Ecto neural progenitor cell (in vitro differentiated cells): ENCODE results near the gene ASAP2.

Source experiments
- DNase-seq: peaks from one replicate; pipeline ENCODE4 v3.0.0-alpha.2; 2018; ENCODE audit warnings: low spot score

ASAP2 gene

GRCh38 chr2:9297156-9297555, 90.5 kb downstream of the ASAP2 start:
- DNase-seq: no peak

DNA sequence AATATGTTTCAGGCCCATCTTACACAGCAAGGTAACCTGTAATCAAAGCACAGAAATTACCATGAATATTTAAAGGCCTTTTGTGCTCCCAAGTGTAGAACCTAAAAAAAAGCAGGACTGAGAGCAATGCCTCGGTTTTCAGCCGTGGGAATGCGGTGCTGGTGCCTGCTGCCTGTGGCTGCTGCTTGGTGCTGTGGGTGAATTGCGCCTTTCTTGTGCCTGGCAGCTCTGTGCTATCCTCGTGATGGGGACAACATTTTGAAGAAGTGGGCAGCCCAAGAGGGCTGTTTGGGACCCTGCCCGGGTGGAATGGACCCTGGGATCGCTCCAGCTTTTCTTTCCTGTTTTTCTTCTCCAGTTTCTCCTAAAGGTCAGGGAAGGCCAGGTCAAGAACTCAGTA, 91.2 kb downstream of the ASAP2 start:
- DNase-seq: no peak

GRCh38 chr2:9298583-9298982, 92.0 kb downstream of the ASAP2 start:
- DNase-seq: no peak

DNA sequence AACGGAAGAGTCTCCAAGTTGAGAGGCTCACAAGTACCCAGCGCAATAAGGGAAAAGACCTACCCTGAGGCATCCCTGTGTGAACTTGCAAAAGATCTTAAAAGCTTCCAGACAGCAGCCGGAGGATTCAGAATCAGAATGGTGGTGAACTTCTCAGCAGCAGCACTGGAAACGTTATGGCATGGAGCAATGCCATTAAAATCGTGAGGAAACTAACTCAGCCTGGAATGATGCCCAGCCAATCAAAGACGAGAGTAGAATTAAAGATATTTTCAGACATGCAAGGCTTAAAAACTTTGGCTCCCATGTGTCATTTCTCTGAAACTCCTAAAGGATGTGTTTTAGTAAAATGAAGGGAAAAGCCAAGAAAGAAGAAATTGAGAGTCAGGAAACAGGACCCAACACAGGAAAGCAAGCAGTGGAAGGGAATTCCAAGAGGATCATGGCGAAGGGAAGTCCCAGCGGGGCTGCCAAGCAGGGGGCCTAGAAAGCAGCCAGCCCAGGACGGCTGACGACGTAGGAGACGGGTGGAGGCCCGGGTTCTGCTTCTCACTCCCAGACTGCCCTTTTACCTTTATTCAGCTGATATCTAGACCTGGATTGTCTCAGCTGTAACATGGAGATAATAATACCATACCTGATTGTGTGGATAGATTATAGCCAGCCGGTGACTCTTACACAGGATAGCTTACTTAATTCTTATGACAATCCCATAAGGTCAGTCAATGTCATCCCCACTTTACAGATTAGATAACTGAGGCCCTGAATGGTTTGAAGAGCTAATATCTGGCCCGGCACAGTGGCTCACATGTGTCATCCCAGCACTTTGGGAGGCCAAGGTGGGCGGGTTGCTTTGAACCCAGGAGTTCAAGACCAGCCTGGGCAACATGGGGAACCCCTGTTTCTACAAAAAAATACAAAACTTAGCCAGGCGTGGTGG, 92.8 kb downstream of the ASAP2 start:
- no peak for DNase-seq

DNA sequence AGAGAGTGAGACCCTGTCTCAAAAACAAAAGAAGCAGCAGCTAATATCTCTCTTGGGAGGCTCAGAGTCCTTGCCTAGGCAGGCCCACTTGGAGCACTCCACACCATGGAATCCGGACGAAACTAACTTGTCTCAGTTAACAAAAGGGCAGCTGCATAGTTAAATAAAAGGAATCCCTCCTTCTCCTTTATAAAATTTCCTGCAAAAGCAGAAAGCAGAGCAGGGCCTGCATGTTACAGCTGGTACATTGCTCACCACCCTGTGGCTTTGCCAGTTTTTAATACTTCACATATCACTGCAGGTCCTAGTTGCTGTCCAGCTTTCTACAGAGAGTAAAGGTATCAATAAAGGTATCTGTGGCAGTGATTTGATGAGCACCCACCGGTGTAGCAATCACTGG, 93.6 kb downstream of the ASAP2 start:
- DNase-seq: no peak

DNA sequence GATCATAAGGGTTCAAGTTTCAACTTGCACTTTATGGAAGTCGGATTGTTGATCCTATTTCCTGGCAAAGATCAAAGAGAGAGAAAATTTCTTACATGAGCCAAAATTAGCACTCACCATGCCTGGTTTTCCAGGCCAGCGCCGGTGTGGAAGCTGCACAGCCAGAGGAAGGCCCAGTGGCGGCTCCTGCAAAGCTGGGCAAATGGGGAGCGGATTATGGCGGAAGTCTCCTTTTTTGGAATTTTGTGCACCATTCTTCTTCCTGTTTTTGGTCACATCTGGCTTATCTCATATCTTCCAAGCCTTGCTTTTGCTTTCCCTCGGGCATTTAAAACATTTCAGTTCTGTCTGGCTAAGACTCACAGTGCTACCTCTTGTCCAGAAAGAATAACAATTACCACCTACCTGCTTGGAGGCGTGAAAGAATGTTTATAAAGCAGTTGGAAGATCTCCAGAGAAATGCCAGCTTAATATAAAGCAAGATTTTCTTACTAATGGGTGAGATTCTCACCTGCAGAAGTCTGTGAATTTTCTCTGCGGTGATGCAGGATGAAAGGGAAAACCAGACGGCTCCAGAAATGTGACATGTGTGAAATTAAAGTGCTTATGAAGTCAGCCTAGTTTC, 94.3 kb downstream of the ASAP2 start:
- DNase-seq: no peak

DNA sequence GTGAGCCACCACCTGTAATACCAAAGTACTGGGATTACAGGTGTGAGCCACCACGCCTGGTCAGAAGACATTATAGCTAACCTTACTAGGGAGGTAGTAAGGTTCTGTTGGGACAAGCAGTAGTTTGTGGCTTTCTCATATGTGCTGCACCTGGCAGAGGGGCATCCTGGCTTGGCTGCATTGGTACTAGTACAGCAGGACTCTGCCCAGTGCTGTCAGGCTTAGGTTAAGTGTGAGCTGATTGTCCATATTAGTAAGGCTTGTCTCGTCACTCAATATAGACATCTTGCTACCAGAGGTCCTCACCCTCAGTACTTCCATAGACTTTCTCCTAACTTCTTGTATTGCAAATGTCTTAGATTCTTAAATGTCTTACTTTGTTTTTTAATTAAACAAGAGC, 96.1 kb downstream of the ASAP2 start:
- DNase-seq: no peak

GRCh38 chr2:9303528-9304225, 97.1 kb downstream of the ASAP2 start:
- DNase-seq: no peak

DNA sequence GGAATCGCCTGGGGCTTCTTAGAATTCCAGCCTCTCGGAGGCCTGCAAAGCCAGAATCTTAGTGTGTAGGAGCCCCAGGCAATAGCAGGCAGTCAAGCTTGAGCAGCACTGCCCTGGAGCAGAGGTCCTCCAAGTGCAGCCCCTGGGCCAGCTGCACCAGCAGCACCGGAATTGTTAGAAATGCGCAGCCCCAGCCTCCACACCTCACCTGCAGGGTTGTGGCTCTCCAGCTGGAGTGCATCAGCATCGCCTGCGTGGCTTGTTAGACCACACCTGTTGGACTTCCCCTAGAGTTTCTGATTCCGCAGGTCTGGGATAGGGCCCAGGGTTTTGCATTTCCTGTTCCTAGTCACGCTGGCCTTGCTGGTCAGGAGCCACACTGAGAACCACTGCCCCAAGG, 100.3 kb downstream of the ASAP2 start:
- no peak for DNase-seq

DNA sequence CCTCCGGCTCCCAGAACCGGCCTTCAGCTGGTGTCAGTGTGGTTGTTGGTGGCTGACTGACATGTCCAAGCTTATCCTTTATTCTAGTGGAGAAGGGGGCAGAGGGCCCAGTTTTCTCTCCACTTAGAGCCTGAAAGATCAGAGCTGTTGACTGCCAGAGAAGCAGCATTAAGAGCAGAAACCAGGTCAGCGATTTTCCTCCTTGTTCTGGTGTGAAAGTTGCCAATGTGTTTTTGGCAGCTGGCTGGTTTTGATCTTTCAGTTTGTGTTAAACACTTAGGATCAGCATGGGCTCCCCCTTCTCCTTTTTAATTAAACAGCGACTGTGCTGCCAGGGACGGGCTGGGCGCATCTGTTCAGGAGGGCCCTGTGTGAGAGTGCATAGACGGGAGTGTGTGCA, 100.9 kb downstream of the ASAP2 start:
- no peak for DNase-seq

- DNase-seq: no peak
These were observed 101.8 kb downstream of the ASAP2 start for GRCh38 chr2:9308186-9308955.

GRCh38 chr2:9309147-9309546, 102.5 kb downstream of the ASAP2 start:
- DNase-seq: no peak

DNA sequence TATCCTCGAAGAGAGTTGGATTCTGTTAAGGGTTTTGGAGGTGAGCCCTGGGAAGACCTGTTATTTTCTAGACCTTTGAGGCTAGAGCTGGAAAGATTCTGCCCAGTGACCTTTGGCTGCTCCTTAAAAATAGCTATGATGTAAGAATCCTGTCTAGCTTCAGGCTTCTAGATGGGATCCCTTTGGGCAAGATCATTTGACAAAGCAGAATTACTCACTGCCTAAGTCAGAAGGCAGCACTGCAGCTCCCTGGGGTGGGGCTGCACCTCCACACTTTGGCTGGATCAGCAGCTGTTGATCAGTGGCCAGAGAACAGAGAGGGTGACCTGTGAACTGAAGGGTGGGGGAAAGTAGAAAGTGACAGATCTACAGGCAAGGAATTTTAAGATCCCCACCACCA, 103.8 kb downstream of the ASAP2 start:
- no peak for DNase-seq

DNA sequence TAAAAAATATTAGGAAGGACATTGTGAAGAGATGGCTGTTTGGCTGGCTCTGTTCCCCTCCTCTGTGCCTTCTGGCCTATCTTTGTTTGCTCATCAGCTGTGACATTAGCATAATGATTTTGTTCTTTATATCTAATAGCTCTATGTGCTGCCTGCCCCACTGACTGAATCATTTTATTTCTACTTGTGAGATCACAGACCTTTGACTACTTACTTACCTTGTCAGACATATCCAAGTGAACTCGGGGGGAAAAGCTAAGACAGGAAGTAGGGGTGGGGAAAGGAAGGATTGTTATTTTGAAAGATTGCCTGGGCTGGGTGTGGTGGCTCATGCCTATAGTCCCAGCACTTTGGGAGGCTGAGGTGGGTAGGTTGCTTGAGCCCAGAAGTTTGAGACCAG, 104.2 kb downstream of the ASAP2 start:
- DNase-seq: no peak

- no peak for DNase-seq
These were observed 104.9 kb downstream of the ASAP2 start for GRCh38 chr2:9311488-9311887.

DNA sequence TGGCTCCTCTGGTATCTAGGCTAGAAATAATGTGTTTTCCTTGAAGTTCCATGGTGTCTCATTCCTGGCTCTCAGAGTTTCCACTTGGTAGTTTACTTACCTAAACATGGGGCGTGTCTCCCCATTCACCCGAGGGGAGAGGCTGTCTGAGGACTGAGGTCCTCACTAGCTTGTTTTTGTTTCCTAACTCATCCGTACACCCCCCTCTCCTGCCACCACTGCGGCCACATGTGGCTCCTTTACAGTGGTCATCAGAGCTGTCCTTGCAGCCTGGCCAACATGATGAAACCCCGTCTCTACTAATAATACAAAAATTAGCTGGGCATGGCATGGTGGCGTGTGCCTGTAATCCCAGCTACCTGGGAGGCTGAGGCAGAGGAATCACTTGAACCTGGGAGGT, 106.0 kb downstream of the ASAP2 start:
- no peak for DNase-seq

DNA sequence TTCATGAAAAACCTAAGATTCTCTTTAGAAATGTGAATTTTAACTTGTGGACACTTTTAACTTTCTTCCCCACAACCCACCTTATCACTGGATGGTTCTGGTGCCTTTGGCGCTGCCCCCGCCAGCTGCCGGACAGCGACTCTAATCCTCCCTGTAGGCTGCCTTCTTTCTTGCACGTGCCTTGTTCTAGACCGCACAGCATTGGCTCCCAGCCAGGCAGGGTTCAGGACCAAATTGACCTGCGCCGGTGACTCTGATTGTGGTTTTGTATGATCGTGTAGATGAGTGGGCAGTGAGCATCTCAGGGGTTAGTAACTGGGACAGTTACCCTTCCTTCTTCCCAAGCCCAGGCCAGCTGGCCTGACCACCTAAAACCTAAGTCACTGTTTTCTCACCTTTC, 106.8 kb downstream of the ASAP2 start:
- no peak for DNase-seq

GRCh38 chr2:9315280-9315847, 108.8 kb downstream of the ASAP2 start:
- no peak for DNase-seq

GRCh38 chr2:9317559-9317958, 110.9 kb downstream of the ASAP2 start:
- DNase-seq: no peak

DNA sequence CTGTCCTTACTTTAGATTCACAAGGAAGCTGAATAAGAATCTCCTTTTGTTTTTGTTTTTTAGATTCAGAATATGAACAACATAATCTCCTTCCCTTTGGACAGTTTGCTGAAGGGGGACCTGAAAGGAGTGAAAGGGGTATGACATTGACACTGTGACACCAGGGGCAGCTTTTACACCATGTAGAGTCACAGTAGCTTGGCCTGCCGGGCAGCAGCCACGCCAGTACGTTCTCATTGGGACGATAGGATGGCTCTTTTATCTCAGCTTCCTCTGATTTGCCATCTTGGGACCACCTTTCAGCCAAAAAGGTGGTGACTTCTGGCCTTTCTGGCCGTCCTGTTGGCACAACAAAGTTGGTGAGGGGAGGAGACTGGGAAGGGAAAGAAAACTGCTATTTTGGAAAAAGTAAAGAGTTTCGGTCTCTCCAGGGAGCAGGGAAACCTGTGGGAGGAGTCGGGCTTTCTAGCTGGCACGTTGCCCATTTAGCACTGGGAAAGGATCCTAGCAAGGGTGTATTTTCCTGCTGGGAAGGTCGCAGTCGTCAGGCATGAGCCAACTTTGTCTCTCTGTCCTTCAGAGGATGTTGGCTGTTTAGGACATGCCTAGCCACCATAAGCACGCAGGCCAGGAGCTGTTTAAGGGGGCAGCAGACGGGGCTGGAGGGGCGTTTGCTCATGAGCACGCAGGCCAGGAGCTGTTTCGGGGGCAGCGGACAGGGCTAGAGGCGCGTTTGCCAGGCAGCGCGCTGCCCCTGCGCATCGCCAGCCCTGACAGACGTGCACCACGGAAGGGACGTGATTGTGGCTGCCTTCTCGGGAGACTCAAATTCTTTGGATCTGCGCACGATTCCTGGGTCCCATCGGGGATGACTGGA, 112.1 kb downstream of the ASAP2 start:
- DNase-seq: no peak

GRCh38 chr2:9319338-9319715, 112.7 kb downstream of the ASAP2 start:
- no peak for DNase-seq
